Activated CD4-positive, alpha-beta T cell treated with anti-CD3 and anti-CD28 coated beads, Interleukin-2, amount 50 U/mL, for 48 hours (primary cell): ENCODE data around the gene GARNL3.

Source experiments
- DNase-seq, 2 experiments: peaks; one replicate each; pipeline ENCODE4 v3.0.0-alpha.2; 2020

The GARNL3 gene

DNA sequence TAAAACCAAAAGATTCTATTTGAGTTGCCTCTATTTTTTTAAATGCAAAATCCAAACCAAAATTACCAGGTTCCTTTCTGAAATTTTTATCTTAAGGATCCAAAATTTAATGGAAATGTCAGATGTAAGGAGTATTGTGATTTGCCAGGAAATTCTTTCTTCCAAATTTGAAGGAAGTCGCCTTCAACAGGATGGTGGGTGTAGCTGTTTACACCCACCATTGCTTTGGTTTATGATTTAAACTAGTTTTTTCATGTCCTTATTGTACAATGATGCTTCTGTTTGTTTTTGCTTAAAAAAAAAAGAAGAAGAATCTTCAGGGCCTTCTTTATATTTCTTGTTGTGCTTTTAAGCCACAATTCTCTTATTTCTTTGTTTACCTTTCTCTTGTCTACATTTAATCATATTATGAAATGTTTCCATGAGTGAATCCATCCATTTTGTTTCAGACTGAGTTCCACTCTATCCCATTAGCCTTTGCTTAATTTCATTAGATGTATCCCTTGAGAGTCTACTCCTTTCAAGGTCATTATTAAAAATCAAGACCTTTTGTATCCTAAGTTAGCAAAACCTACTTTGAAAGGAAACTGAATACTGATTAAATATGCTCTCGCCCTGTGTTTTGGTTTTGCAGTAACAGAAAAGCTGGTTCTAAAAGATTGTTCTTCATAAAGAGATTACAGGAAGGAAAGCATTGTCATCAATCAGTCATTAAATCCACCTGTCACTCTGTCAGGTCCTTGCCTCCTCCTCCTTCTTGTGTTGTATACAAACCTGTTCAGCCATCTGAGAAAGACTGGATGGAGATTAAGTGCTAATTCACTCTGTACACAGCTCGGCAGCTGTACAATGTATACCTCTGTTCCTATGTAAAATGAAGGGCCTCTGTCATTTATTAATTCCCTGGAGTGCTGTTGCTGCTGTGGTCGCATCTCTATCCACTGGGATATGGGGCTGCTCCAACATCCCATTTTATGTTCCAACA, 86.9 kb downstream of the GARNL3 start:
- no peak for DNase-seq

DNA sequence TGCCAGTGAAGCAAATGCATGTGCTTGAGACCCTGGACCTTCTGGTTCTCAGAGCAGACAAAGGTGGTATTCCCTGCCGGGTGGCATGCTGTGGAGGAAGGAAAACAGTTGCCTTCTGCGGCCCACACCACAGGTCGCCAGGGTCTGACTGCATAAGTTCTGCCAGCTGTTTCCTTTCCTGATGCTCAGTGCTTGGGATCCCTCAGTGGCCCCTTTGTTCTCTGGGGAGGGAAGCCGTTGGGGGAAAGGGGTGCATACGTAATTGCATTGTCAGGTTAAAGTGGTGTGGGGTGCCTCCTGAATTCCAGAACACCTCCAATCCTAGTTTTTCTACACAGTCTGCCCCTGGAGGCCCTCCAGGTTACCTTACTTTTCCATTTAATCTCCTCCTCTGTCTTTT, 89.3 kb downstream of the GARNL3 start:
- DNase-seq: no peak

DNA sequence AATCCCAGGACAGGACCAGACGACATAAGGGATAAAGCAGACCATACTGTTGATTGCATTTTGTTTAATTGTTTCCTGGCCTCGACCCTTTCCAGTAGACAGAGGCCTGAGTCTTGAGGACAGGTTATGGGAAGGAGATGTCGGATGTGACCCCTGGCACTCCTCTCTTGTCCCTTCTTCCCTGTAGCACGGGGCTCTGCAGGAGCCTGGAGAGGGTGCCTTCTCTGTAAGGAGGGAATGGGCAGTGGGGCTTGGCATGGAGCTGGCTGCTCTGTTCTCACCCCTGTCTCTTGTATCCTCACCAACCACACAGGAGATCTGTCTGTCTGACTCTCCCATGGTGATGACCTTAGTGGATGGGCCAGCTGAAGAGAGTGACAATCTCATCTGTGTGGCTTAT, 92.3 kb downstream of the GARNL3 start:
- DNase-seq: no peak

DNA sequence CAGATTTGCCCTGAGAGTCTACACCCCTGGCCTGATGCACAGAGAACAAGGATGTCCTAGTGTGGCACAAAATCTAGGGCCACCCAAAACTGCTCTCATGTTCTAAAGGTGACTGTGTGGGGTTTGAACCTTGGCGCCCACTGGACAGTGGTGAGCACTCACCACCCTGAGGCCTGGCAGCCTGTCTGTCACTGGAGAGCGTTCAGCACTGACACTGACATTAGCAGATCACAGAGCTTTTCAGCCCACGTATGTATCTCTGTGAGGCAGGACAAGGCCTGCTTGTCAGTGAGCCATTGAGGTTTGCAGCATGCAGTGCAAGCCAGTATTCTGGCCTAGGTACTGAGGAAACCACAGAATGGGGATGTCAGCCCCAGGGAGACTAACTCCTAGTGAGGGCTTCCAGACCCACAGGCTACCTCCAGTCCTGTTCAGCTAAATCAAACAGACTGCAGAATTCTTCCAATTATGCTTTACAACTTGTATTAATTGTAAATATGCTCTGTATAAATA, 93.5 kb downstream of the GARNL3 start:
- DNase-seq: no peak

DNA sequence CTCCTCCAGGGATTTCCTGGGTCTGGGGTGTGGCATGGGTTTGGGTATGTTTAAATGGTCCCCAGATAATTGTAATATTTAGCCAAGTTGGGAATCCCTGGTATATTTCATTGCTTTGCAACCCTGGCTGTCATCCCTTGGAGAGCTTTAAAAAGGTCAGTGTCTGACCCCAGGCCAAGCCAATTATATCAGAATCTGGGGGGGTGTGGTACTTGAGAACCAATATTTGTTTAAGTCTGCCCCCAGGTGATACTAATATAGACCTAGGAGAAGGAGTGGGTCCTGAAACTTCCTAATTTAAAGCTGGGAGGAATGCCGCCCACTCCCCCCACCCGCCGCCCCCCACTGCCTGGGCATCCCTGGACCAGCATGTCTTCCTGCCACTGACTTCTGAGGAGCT, 94.2 kb downstream of the GARNL3 start:
- no peak for DNase-seq

DNA sequence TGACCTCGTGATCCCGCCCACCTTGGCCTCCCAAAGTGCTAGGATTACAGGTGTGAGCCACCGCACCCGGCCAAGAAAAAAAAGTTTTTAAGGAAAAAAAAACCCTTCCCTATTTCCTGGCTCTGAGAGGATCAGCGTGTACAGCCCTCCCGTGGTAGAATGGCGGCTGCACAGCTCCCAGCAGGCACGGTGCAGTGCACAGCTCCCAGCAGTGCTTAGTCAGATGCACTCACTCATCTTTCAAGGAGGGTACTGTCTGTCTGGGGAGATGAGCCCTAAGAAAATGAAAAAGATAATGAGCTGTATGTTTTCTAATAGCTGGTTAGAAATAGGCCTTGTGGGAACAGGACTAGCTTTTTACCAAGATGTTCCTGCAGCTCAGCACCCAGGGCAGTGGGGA, 95.7 kb downstream of the GARNL3 start:
- no peak for DNase-seq

DNA sequence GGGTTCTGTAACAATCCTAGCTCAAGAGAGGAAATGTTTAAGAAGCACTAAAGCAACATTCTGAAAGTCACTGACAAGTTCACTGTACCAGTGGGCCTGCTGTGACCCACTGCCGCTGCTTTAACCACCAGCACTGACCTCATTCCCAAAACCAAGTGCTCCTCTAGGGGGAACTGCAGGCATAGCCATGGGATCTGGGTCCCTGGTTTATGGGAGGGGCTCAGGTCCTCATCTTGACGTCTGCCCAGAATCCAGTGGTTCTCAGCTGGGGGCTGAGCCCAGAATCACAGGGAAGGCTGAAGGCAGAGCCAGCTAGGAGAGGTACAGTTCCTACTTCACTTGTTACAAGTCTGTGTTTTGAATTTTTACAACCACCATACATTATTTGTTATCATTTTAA, 96.3 kb downstream of the GARNL3 start:
- no peak for DNase-seq

DNA sequence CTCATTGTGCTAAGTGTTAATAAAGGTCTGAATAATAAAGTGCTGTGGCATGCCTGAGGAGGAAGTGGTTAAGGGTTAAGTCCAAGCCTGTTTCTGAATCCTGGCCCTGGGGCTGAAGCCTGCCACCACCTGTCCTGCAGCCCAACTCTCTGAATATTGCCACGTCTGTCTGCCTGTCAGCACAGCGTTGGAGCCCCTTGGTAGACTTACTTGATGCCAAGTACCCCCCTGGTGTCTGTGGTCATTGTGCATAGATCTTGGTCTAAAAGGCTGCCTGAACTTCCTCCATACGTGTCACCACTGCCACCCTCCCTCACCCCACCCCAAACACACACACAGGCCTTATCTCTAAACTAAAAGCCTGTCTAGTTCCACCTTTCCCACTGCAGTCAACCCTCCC, 97.0 kb downstream of the GARNL3 start:
- DNase-seq: no peak

DNA sequence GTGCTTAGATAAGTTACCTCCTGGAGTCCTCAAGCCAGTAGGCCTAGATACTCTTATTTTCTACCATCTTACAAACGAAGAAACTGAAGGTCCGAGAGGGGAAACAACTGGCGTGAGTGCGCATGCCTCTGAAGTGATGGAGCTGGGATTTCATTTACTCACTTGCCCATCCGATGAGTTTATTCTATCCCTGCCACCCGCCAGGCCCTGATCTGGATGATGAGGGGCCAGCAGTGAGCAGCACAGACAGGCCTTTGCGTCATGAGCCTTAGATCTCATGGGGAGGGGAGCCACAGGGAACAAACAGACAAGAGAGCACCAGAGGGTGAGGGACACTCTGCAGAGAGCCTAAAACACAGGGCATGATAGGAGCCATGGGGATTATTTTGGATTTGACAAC, 98.3 kb downstream of the GARNL3 start:
- DNase-seq: no peak

DNA sequence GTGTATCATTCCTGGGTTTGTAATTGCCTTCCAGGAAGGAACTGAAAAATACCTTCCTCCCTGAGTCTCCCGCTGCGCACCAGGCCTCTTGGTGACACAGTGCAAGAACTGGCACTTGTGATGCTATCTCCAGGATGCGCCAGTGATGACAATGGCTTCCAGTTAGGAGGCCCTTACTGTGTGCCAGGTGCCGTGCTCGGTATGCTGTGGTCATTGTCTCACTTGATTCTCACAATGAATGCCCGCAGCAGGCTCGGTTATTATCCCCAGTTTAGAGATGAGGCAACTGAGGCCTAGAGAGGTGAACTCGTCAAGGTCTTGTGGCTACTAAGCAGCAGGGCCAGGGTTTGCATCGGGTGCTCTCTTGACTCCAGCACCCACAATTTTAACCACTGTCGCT, 100.9 kb downstream of the GARNL3 start:
- DNase-seq: no peak

DNA sequence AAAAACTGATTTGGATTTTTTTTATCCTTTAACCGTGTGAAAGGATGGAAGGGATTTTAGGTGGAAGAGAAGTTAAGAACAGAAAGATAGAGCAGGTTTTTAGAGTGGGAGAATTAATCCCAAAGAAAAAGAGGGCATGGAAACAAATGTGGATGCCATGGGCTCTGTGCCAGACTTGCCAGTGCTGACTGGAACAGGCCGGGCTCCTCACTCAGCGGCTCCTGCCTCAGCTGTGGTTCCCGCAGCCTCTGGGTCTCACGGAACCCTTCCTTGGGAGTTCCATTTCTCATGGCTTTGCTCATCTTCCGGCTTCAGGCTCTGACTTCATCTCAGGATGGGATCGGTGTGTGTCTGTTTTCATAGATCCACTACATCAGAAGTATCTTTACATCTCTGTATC, 102.0 kb downstream of the GARNL3 start:
- no peak for DNase-seq

DNA sequence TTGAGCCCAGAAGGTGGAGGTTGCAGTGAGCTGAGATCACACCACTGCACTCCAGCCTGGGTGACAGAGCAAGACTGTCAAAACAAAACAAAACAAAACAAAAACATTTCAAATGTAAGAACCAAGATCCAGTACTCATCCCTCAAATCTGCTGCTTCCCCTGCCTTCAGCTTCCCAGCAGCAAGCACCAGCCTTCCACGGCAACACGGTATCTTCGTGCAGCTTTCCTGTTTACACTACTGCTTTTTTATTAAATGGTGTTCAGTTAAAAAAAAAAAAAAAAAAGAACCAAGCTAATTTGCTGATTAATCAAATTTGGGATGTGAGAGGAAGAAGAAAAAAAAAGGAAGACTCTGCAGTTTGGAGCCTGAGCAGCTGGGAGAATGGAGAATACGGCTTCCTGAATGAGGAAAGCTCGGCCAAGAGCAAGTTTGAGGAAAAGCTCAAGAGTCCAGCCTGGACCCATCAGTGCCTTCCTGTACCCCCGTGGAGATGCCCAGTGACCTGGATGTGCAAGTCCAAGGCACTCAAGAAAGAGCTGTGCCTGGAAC, 104.4 kb downstream of the GARNL3 start:
- DNase-seq: no peak

DNA sequence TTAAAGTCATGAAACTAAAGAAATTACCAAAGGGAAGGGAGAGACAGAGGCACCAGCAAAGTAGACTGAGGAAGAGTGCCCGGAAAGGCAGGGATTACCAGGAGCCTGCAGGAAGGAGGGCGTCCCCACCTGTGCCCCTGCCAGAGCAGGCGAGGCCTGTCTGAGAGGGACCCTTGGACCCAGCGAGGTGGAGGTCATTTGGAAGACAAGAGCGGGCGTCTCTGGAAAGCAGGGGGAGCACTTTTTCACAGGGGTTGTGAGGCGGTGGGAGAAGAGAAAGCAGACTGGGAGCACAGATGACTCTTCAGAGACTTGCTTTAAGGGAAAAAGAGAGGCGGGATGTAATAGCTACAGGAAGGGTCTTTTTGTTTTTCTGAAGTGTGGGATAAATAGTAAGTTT, 104.9 kb downstream of the GARNL3 start:
- DNase-seq: no peak

DNA sequence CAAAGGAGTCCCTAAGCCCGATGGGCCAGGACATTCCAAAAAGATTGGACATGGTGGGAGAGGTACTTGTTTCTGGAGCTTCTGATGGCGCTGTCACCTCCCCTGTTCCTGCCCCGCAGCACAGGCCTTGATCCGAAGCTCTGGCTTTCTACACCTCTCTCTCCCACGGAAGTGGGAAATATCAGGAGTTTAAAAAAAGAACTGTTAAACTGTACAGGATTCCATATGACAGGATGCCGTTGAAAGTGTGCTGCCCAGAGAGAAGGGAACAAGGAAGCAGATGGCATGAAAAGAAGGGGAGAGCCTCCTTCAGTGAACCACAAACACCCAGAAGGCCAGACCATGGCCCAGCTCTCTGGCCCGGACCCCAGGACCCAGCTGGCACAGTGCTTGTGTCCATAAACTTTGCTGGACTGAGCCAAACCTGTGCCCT, 105.6 kb downstream of the GARNL3 start:
- DNase-seq: no peak

DNA sequence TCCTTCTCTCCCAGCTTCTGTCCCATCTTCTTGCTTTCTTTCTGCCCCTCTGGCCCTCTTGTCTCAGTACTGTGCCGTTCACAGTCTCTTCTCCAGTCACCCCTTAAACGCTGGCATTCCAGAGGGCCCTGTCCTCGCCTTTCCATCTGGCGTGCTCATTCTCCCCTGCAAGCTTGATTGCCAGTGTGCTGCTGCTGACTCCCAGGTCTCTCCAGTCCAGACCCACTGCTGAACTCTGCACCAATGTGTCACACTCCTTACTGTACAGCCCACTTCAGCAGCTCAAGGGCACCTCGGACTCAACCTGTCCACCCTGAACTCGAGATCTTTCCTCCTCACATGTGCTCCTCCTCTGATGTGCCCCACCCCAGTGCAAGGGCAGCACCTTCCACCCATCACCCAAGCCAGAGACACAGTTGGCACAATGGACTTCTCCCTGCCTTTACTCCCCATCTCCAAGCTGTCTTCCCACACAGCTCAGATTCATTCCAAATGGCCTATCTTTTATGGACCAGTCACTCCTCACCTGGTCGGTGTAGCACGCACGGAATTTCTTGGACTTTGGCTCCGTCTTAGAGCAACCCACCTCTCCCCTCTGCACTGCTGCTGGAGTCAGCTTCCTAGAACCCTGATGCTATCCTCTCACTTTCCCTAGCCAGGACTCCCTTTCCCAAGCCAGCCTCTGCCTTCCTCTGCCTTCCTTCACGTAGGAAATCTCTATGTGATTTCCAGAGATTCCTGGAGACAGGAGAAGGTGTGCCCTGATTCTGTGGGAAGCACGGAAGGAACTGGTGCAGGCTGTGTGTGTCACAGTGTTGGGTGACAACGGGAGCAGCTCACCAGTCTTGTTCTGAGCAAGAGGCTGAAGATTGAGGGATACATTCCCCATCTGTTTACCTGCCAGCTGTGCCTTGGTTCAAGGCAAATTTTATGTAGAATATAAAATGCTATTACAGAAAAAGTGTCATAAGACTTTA, 106.4 kb downstream of the GARNL3 start:
- no peak for DNase-seq

DNA sequence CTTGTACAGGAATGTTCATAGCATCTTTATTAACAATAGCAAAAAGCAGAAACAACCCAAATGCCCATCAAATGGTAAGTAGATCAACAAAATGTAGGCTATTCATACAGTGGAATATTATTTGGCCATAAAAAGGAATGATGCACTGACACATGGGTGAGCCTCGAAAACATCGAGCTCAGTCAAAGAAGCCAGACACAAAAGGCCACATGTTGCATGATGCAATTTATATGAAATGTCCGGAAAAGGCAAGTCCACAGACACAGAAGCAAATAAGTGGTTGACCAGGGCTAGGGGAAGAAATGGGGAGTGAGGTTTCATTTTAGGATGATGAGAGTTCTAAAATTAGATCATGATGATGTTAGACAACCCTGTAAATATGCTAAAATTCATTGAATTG, 115.9 kb downstream of the GARNL3 start:
- DNase-seq: no peak

DNA sequence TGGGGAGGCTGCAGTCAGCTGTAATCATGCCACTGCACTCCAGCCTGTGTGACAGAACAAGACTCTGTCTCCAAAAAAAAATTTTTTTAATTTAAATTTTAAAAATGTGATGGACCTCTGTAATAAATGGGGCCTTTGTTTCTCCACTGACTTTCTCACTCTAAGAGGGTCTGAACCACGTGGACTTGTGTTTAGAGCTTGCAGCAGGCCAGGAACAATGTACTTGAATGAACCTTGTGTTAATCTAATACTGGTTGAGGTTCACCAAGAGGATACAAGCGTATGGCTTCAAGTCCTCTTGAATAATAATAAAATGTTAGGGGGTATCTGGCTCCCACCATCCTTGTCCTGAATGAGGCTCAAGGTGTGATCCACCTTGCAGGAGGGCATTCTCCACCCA, 118.0 kb downstream of the GARNL3 start:
- DNase-seq: no peak

DNA sequence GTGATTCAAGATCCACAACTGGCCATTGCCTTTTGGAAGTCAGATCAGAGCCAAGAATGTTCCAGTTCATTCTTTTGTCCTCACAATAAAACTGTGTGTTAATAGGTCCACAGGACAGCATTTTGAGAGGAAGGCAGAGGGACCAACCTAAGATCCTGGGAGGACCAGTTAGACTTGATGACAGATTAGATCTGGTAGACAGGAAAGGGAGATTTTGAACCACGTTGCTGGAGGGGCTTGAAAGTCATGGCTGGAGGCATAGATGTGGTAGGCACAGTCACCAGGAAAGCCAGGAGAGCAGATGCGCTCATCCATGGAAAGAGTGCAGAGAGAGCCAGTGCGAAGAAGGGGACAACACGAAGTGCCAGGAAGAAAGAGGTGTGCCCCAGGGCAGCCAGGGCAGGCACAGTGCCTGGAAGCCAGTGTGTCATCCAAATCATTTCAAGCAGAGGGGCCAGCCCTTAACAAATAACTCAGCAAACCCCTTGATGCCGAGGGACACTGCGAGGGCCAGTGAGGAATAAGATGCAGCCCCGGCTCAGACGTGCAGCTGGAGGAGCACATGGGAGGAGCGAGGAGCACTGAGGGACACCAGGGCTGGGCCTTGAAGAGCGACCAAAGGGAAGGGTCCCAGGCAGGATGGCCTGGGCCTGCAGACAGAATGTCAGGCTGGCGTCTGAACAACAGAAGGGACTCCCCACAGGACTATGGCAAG, 119.6 kb downstream of the GARNL3 start:
- DNase-seq: no peak

DNA sequence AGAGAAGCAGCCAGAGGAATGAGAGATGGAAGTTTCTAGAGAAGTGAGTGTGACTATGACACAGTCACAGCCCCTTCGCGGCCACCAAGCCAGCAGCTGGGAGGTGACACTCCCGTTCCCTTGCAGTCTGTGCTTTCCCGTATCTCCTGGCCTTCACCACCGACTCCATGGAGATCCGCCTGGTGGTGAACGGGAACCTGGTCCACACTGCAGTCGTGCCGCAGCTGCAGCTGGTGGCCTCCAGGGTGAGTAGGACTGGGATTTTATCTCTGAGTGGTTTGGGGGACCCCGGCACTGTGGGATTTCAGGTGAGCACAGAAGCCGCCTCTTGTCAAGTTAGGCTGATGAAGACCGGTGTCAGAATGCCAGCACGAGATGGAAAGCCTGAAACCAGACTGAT, 120.3 kb downstream of the GARNL3 start:
- no peak for DNase-seq

DNA sequence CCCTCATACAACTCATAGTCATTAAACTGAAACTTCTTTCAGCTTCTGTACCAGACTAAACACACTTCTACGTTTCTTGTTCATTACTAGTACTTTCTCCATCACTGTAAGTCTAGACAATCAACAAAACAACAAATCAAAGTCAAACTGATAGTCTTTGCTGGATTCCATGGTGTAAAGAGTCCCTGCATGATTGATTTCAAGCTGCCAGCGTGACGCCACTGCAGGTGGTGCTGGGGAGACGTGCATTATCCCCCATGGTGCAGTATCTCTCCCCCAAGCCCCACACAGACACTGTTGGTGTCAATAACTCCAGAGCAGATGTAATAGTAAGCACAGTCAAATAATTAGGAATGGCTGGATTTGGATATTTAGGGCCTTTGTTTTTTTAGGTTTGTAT, 121.7 kb downstream of the GARNL3 start:
- no peak for DNase-seq

DNA sequence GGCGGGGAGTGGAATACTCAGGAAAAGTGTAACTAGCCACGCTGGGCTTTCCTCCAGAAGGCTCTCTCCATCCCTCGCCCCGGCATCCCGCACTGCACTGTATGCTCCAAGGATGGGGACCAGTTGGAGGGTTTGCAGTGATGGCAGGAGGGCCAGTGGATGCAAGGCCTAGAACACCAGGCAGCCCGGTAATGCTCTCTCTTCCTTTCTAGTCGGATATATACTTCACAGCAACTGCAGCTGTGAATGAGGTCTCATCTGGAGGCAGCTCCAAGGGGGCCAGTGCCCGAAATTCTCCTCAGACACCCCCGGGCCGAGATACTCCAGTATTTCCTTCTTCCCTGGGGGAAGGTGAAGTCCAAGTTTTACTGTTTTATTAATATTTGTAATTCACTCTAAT, 122.4 kb downstream of the GARNL3 start:
- no peak for DNase-seq
